ENCODE measurements around the gene SNCAIP.
"Not testable (repeated sequence)": the region's sequence is repeated elsewhere in the genome, so short reads cannot be mapped to it uniquely, and the experiment has no call there.

The SNCAIP gene

DNA sequence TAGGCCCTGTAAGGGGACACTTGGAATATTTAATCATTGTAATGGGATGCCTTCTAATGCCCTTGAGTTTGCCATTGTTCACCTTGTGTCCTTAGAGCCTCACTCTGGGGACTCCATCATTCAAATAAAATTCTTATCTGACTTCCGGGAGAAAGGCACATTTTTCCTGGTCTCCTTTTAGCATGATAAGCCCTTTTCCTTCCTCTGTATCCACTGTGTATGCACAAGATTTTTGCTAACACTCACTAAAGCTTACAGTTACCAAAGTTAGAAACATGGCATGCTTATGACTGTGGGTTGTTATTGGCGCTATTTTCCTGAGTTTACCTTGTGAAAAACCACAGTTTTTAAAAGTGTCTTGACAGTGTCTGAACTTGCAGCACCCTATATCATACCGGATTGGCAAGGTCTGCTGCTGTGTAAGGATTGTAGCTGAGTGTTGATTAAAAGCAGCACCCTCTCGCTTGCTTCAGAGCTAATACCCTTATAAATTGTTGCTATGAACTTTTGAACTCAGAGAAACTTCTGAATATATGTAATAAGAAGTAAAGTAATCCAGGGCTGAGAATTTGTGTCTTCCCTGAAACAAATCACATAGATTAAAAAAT, 46.4 kb downstream of the SNCAIP start:
- no peak for DNase-seq (ENCODE audit: low read depth, low spot score)

DNA sequence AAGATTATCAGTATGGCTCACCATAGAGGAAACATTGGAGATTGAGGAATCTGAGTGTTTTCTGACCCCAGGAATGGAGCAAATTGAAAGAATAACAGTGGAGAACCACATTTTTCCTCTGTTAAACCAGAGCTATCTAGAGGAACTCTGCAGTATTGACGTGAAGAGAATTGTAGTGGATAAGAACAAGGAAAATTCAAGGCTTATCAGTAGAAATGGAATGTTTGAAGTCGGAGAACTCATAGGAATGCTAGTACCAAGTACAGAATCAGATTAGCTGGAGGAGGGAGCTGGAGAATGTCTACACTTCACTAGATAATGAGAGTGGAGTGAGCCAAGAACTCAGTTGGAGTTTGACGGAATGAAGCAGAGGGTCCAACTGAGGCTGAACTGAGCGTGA, 50.3 kb downstream of the SNCAIP start:
- DNase-seq (ENCODE audit: low read depth, low spot score) = no peak

DNA sequence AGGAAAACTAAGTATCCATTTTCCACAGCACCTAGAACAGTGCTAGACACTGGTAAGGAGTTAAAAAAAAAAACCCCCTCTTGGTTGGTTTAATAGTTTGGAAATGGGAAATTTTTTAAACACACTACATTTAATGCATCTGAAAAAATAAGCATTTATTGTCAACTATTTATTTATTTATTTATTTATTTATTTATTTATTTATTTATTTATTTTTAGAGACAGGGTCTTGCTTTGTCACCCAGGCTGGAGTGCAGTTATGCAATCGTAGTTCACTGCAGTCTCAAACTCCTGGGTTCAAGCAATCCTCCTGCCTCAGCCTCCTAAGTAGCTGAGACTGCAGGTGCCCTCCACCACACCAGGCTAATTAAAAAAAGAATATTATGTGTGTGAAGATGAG, 51.6 kb downstream of the SNCAIP start:
- no peak for DNase-seq (ENCODE audit: low read depth, low spot score)

- no peak for DNase-seq (ENCODE audit: low read depth, low spot score)
These were observed 54.5 kb downstream of the SNCAIP start for GRCh38 chr5:122366501-122366900.

- no peak for DNase-seq (ENCODE audit: low read depth, low spot score)
These were observed 55.4 kb downstream of the SNCAIP start for GRCh38 chr5:122367456-122367855.

DNA sequence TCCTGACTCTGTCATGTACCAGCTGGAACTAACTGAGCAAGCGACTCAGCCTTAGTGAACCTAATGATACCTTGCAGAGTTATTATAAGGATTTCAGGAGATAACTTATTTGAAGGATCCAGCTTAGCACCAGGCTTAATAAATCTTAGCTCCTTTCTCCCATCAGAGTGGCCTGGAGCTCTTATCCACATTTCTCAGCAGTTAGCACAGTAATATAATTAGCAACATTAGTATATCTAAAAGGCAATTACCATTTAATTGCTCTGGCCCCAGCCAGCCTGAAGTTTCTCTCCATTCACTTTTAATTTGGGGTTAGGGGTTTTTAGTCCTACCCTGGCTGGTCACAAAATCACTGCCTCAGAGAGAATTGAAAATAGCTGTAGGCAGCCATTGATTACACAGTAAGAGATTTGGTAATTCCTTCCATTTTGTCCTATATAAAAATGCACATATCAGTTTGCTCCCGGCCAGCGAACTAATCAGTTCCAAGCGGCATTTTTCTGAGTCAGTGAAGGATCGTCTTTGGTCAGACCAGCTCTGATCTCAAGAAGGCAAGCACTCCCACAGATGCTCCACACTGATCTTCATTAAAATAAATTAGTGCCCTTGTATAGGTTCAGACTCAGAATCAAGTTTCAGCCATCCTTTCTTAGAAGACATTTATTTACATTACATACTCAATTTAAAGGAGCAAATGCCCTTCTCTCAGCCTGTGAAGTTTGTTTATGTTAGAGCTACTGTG, 56.6 kb downstream of the SNCAIP start:
- DNase-seq (ENCODE audit: low read depth, low spot score) = no peak

GRCh38 chr5:122369253-122369815, 57.3 kb downstream of the SNCAIP start:
- no peak for DNase-seq (ENCODE audit: low read depth, low spot score)

GRCh38 chr5:122371511-122372151, 59.6 kb downstream of the SNCAIP start:
- DNase-seq (ENCODE audit: low read depth, low spot score) = no peak

DNA sequence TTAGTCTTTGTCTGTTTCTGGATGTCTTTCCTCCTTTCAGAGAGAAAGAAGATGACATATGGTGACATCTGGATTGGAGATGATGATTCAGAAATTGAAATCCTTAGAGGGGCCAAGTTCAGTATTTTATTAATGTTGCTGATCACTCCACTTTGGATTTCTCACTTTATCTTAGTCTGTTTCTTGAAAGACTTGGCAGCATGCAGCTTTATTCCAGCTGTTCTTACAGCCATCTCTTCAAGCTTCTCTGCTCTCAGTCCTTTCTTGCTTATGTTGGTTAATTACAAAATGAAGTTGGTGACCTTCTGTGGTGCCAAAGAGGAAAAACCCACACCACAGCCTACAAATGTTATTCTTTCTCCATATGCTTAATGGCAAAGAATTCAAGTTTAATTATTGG, 62.1 kb downstream of the SNCAIP start:
- DNase-seq (ENCODE audit: low read depth, low spot score) = no peak

DNA sequence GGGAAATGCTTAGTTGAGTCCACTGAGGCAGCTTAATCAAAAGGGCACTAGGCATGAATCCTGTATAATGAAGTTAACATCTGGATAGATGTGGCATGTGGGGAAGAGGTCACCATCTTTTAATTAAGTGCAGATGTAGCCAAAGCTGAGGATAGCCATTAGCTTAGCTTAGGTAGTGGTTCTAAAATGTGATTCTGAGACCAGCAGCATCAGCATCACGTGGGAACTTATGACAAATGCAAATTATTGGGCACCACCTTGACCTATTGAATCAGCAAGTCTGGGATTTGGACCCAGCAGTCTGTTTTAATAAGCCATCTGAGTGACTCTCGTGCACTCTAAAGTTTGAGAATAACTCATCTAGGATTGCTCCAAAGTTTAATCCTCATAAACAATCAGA, 63.8 kb downstream of the SNCAIP start:
- DNase-seq (ENCODE audit: low read depth, low spot score) = no peak

DNA sequence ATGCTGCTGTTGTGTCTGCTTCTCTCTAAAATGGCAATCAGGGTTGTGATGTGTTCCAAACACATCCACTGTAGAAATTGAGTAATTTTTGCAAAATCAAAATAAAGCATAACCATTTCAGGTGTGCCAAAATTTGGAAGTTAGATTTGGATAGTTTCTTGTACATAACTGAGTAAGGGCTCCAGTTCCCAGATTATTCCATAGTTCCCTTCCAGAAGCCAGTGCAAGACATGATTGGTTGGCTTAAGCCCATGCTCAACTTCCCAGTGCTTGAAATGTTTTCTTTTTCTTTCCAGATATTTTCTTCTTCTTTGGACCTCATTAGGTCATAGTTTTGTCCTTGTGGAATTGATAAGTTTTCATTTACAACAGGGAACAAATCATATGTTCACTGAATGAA, 64.2 kb downstream of the SNCAIP start:
- DNase-seq (ENCODE audit: low read depth, low spot score) = no peak

GRCh38 chr5:122377026-122377425, 65.0 kb downstream of the SNCAIP start:
- DNase-seq (ENCODE audit: low read depth, low spot score) = no peak

GRCh38 chr5:122382938-122383337, 70.9 kb downstream of the SNCAIP start:
- DNase-seq (ENCODE audit: low read depth, low spot score) = not testable (repeated sequence)

- no peak for DNase-seq (ENCODE audit: low read depth, low spot score)
These were observed 72.8 kb downstream of the SNCAIP start for GRCh38 chr5:122384739-122385235.

GRCh38 chr5:122385286-122385685, 73.2 kb downstream of the SNCAIP start:
- DNase-seq (ENCODE audit: low read depth, low spot score) = no peak

- DNase-seq (ENCODE audit: low read depth, low spot score) = no peak
These were observed 73.8 kb downstream of the SNCAIP start for GRCh38 chr5:122385808-122386207.

DNA sequence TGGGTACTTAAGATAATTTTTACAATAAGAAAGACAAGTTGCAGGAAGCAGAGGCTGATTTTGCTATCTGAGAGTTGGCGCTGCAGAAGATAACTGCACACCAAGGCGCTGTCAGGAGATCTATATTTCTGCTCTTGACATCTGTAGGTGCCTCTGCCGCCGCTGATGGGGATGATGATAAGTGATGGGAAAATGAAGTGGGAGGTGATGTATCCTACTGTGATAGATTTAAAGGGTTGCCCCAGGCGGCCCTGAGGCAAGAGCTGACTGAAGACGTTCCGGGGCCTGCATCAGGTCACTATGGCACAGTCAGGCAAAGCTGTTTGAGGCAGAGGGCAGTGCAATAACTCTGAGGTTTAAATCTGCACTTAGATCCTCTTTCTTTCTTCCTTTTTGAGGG, 78.1 kb downstream of the SNCAIP start:
- no peak for DNase-seq (ENCODE audit: low read depth, low spot score)

DNA sequence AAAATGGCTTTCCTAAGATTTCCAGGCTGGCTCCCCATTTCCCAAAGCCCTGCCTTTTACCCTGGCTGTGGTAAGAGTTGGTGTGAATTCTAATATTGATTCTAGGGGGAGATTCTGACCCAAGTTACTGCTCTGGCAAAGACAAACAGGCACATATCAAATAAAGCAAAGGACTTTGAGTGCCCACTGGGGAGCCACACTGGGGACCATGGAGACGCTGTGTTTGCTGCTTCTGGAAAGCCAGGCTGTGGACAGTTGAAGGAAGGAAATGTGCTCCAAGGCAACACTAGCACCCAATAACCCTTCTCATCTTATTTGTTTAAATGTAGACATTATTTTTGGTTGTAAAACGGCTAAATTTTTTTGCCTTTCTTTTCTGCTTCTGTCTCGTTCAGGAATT, 78.7 kb downstream of the SNCAIP start:
- DNase-seq (ENCODE audit: low read depth, low spot score) = no peak

- DNase-seq (ENCODE audit: low read depth, low spot score) = no peak
These were observed 79.6 kb downstream of the SNCAIP start for GRCh38 chr5:122391621-122392020.

GRCh38 chr5:122392224-122392623, 80.2 kb downstream of the SNCAIP start:
- no peak for DNase-seq (ENCODE audit: low read depth, low spot score)

DNA sequence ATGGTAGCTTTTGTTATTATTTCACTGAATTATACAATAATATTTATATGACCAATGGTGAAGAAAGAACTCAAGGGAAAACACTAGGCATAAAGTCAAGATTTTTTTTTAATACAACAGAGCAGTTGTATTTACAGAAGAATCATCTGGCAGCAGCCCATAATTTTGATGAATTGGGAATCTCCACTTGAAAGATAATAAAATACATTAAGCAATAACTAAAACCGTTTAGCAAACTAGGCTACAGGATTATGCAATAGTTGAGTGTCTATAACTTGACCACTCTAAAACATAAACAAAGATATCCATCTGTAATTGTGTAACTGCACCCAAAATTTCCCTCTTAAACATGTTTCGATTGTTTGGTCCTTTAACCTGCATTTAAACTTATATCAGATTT, 80.8 kb downstream of the SNCAIP start:
- no peak for DNase-seq (ENCODE audit: low read depth, low spot score)

- DNase-seq (ENCODE audit: low read depth, low spot score) = no peak
These were observed 82.4 kb downstream of the SNCAIP start for GRCh38 chr5:122394284-122394930.
